ENCODE results near the gene PRKCZ.

PRKCZ gene

GRCh38 chr1:2049718-2050431 lies at the start of gene PRKCZ:
PRKCZ (plus strand) TSS chr1:2050411; CDS start chr1:2050631, 220 bp downstream.
- no peak for DNase-seq (ENCODE audit: low read depth)
- no peak for TF ChIP-seq CTCF (IDR thresholded peaks at IDR 0.05; ENCODE audit: low read length, missing control alignments)

GRCh38 chr1:2000432-2000831 lies 49.8 kb upstream of the PRKCZ start:
- no peak for TF ChIP-seq CTCF (IDR thresholded peaks at IDR 0.05; ENCODE audit: low read length, missing control alignments)
- H3K4me3 ChIP-seq (replicated peaks; ENCODE audit: low read depth, low read length), result no peak overlapping the region
- DNase-seq (ENCODE audit: low read depth), result no peak

More at GRCh38 chr1:2049718-2050431, at the start of gene PRKCZ:
- H3K4me3 ChIP-seq (replicated peaks; ENCODE audit: low read depth, low read length), result no peak within 1 kb of the TSS

GRCh38 chr1:2000850-2001249 lies 49.4 kb upstream of the PRKCZ start:
- no peak for DNase-seq (ENCODE audit: low read depth)
- TF ChIP-seq CTCF (IDR thresholded peaks at IDR 0.05; ENCODE audit: low read length, missing control alignments), result no peak
- H3K4me3 ChIP-seq (replicated peaks; ENCODE audit: low read depth, low read length), result no peak overlapping the region

GRCh38 chr1:2001773-2002411 lies 48.3 kb upstream of the PRKCZ start:
- no peak for DNase-seq (ENCODE audit: low read depth)
- TF ChIP-seq CTCF (IDR thresholded peaks at IDR 0.05; ENCODE audit: low read length, missing control alignments), result no peak
- H3K4me3 ChIP-seq (replicated peaks; ENCODE audit: low read depth, low read length), result no peak overlapping the region

- H3K4me3 ChIP-seq (replicated peaks; ENCODE audit: low read depth, low read length), result peak within 1 kb of the TSS; percentile 24
- TF ChIP-seq CTCF (IDR thresholded peaks at IDR 0.05; ENCODE audit: low read length, missing control alignments), result no peak
- DNase-seq (ENCODE audit: low read depth), result peak; percentile 55
Measured at GRCh38 chr1:2003541-2004131, 46.6 kb upstream of the PRKCZ start, which contains the start of gene CFAP74. CFAP74 (minus strand) TSS chr1:2003786; CDS start chr1:1990956, 12,830 bp downstream.

- no peak for TF ChIP-seq CTCF (IDR thresholded peaks at IDR 0.05; ENCODE audit: low read length, missing control alignments)
- H3K4me3 ChIP-seq (replicated peaks; ENCODE audit: low read depth, low read length), result no peak overlapping the region
- DNase-seq (ENCODE audit: low read depth), result no peak
Measured at GRCh38 chr1:2004856-2005255, 45.4 kb upstream of the PRKCZ start.
